Measurements from ENCODE around the gene ADAM11. TPM values are rescaled to one million over a fixed set of nuclear protein-coding genes. Genes with fewer than 3 reads are reported as not detected.
A peak's percentile ranks its signal among the peaks of the same experiment; 100 is the strongest.

Gene ADAM11
- total RNA-seq, 4 donors from 2014 or later: 1.2 to 5.5 (median 2.1) TPM

GRCh38 chr17:44826123-44826790, 67.5 kb downstream of the ADAM11 start:
- Histone ChIP-seq H3K4me3 (no peak overlapping the region), H3K36me3 (no peaks in the 10 kb centered on the region), H3K27ac (peak overlapping the region; percentile 98), H3K27me3 (no peaks in the 10 kb centered on the region), H3K9me3 (no peaks in the 10 kb centered on the region), H3K4me1 (no peaks in the 10 kb centered on the region)
- no peak for DNase-seq
- TF ChIP-seq CTCF (IDR thresholded peaks at IDR 0.05): no peak
- no peak for TF ChIP-seq POLR2A (IDR thresholded peaks at IDR 0.05)
- intact Hi-C loops (cut with DNase I; ENCODE audit: low total_unique reads): no loop called here

GRCh38 chr17:44827863-44828262, 69.1 kb downstream of the ADAM11 start:
- peak overlapping the region; percentile 98 for H3K27ac ChIP-seq
- intact Hi-C loops (cut with DNase I; ENCODE audit: low total_unique reads): no loop called here
- no peaks in the 10 kb centered on the region for H3K36me3 ChIP-seq
- TF ChIP-seq CTCF (IDR thresholded peaks at IDR 0.05) (no peak), POLR2A (IDR thresholded peaks at IDR 0.05) (no peak)
- no peaks in the 10 kb centered on the region for H3K27me3 ChIP-seq
- DNase-seq: no peak
- H3K9me3 ChIP-seq: no peaks in the 10 kb centered on the region
- no peaks in the 10 kb centered on the region for H3K4me1 ChIP-seq
- peak overlapping the region in 1 of 2 donors; percentile 49 for H3K4me3 ChIP-seq

GRCh38 chr17:44828919-44829522, 70.2 kb downstream of the ADAM11 start:
- DNase-seq: no peak
- intact Hi-C loops (cut with DNase I; ENCODE audit: low total_unique reads): no loop called here
- no peaks in the 10 kb centered on the region for H3K4me1 ChIP-seq

GRCh38 chr17:44829523-44830358, 71.0 kb downstream of the ADAM11 start, which contains the start of gene GJC1:
TSS of gene GJC1 (minus strand) at chr17:44830287. CDS start at chr17:44805817, 24,470 bp downstream.
- H3K9me3 ChIP-seq: no peaks in the 10 kb centered on the region
- H3K36me3 ChIP-seq: no peaks in the 10 kb centered on the region
- no peaks in the 10 kb centered on the region for H3K27me3 ChIP-seq
- DNase-seq: peak; percentile 50 to 60
- TF ChIP-seq POLR2A (IDR thresholded peaks at IDR 0.05) (peak; percentile 40 to 63), CTCF (IDR thresholded peaks at IDR 0.05) (no peak)
- peak within 1 kb of the TSS; percentile 98 for H3K27ac ChIP-seq
- H3K4me3 ChIP-seq: peak within 1 kb of the TSS; percentile 49 to 66
- H3K4me1 ChIP-seq: no peaks in the 10 kb centered on the region
- intact Hi-C loops (cut with DNase I; ENCODE audit: low total_unique reads): no loop called here

More at GRCh38 chr17:44828919-44829522, 70.2 kb downstream of the ADAM11 start:
- H3K4me3 ChIP-seq: peak overlapping the region; percentile 49 to 66
- no peaks in the 10 kb centered on the region for H3K36me3 ChIP-seq
- H3K9me3 ChIP-seq: no peaks in the 10 kb centered on the region
- H3K27me3 ChIP-seq: no peaks in the 10 kb centered on the region
- no peak for TF ChIP-seq POLR2A (IDR thresholded peaks at IDR 0.05)
- no peak for TF ChIP-seq CTCF (IDR thresholded peaks at IDR 0.05)
- peak overlapping the region; percentile 98 for H3K27ac ChIP-seq
